HG02798 (cell line): ENCODE measurements around the gene SCTR.

ENCODE experiments used
- ATAC-seq: cut with Tn5 transposase; IDR thresholded peaks from one replicate; pipeline ENCODE4 v1.9.1; 2021; ENCODE audit warnings: mild to moderate bottlenecking; ENCODE audit not compliant: unreplicated experiment, poor library complexity

The SCTR gene

GRCh38 chr2:119489232-119489952 is 34.9 kb downstream of the SCTR start:
- no peak for ATAC-seq

- no peak for ATAC-seq
Observed at GRCh38 chr2:119488245-119489214, 35.8 kb downstream of the SCTR start.

GRCh38 chr2:119487434-119488244 is 36.6 kb downstream of the SCTR start:
- peak; percentile 82 for ATAC-seq

- ATAC-seq: no peak
Observed at GRCh38 chr2:119486886-119487285, 37.4 kb downstream of the SCTR start.

GRCh38 chr2:119486196-119486827 is 38.0 kb downstream of the SCTR start:
- ATAC-seq: no peak

- ATAC-seq: no peak
Observed at GRCh38 chr2:119485336-119486110, 38.8 kb downstream of the SCTR start.

- no peak for ATAC-seq
Observed at GRCh38 chr2:119484834-119485233, 39.4 kb downstream of the SCTR start.

- ATAC-seq: no peak
Observed at GRCh38 chr2:119483896-119484718, 40.2 kb downstream of the SCTR start.

GRCh38 chr2:119483395-119483753 is 40.9 kb downstream of the SCTR start:
- no peak for ATAC-seq

- ATAC-seq: no peak
Observed at GRCh38 chr2:119482481-119483394, 41.5 kb downstream of the SCTR start.

- ATAC-seq: no peak
Observed at GRCh38 chr2:119481501-119482455, 42.5 kb downstream of the SCTR start.

GRCh38 chr2:119480718-119481142 is 43.6 kb downstream of the SCTR start:
- ATAC-seq: no peak

GRCh38 chr2:119480184-119480583 is 44.1 kb downstream of the SCTR start:
- ATAC-seq: no peak

GRCh38 chr2:119478978-119479295 is 45.3 kb downstream of the SCTR start:
- no peak for ATAC-seq

- no peak for ATAC-seq
Observed at GRCh38 chr2:119478188-119478977, 45.9 kb downstream of the SCTR start.

- ATAC-seq: no peak
Observed at GRCh38 chr2:119477113-119477505, 47.2 kb downstream of the SCTR start.
